Right lobe of liver (tissue), 6 donors: ENCODE results near the gene TAF11L6. TPM values are rescaled to one million over a fixed set of nuclear protein-coding genes. Genes with fewer than 3 reads are reported as not detected.
"Not testable (repeated sequence)": the region's sequence is repeated elsewhere in the genome, so short reads cannot be mapped to it uniquely, and the experiment has no call there.

ENCODE experiments used
- ATAC-seq, 4 donors: fragments of 200-7000 bp; cut with Tn5 transposase; one replicate each; pipeline ENCODE4 v1.9.1; 2020; ENCODE audit warnings: mild to moderate bottlenecking in 4 of 4, moderate library complexity in 4 of 4
- DNase-seq, 3 donors: peaks; one replicate each; pipeline ENCODE4 v3.0.0-alpha.2; 2020
- H3K27ac ChIP-seq, 3 donors: fragments of 200-600 bp; one replicate each; pipeline ENCODE4 v1.8.0; 2022
- H3K27me3 ChIP-seq, 2 donors: fragments of 200-600 bp; one replicate each; pipeline ENCODE4 v1.8.0; 2022
- H3K36me3 ChIP-seq, 4 donors: fragments of 200-600 bp; sonication (generic) in 1 of 4; one replicate each; pipeline versions ENCODE4 v1.5.1 to v1.8.0; 2017 to 2022; ENCODE audit warnings: control low read depth in 1 of 4
- H3K4me1 ChIP-seq, 4 donors: fragments of 200-600 bp; sonication (generic) in 1 of 4; one replicate each; pipeline versions ENCODE4 v1.5.1 to v1.8.0; 2017 to 2022; ENCODE audit warnings: control low read depth in 1 of 4
- H3K4me3 ChIP-seq, 3 donors: fragments of 200-600 bp; one replicate each; pipeline ENCODE4 v1.8.0; 2022
- H3K9me3 ChIP-seq, 4 donors: fragments of 200-600 bp; sonication (generic) in 1 of 4; one replicate each; pipeline versions ENCODE4 v1.5.1 to v1.8.0; 2017 to 2022; ENCODE audit warnings: control low read depth in 1 of 4
- POLR2A ChIP-seq: fragments of 450-650 bp; IDR thresholded peaks from one replicate; pipeline ENCODE4 v1.6.1; 2017; ENCODE audit warnings: antibody characterized with exemption, mild to moderate bottlenecking
- WGBS: methylation state at CpG from one replicate; pipeline ENCODE4 v1.1.6; 2018; ENCODE audit warnings: low coverage, low lambda C conversion rate; ENCODE audit not compliant: insufficient coverage; ENCODE audit errors: missing lambda C conversion rate; 5-methylcytosine and 5-hydroxymethylcytosine counted together
- intact Hi-C, 2 donors: fragments of 100-400 bp; cut with DNase I; formaldehyde crosslinking; loops; one replicate each; pipeline versions ENCODE4 v1.11.2 to v1.14.1; 2022
- total RNA-seq, 6 experiments: library from RNA; depleted of rRNA in 2 of 6; stranded (reverse); fragments of >200 nt in 2 of 6; fragmentation: NEBNext Ultra II Directional in 3 of 6; extraction: Animal tissue kit (Norgen Biotek cat#: 25700) in 3 of 6; gene quantifications; one replicate each; pipeline versions ENCODE4 v1.1.0 to v1.2.4, GENCODE V29; 2016 to 2023
- TF ChIP-seq, protein P1 (sequence below), 4 donors: fragments of 200-600 bp in 3 of 4; fragments of 450-650 bp in 1 of 4; IDR thresholded peaks; one replicate each; pipeline versions ENCODE4 v1.5.1 to v1.8.0; 2016 to 2022; ENCODE audit warnings: antibody characterized with exemption in 4 of 4, mild to moderate bottlenecking in 2 of 4
- donor health status: DM: no; HTN: yes; CAD: no.
- donor health status: DM: no; HTN: no; CAD: no.
- donor health status: DM: no; HTN: no; CAD: no.
- donor health status: DM: no; HTN: yes; CAD: no.
- donor health status: DM: no; HTN: yes; CAD: no.

TAF11L6 gene
- total RNA-seq, 6 experiments from 2014 or later, result not detected

DNA sequence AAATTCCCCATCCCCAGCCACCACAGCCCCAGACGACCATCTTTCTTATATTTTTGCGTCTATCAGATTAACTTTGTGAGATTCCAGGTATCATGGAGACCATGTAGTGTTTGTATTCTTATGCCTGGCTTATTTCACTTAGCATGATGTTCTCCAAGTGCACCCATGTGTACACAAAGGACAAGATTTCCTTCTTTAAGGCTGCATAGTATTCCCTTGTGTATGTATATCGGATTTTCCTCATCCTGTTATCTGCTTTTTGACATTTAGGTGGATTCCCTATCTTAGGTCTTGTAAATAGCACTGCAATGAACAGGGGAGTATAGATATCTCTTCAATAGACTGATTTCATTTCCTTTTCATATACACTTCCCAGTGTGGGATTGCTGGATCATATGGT is 35.7 kb upstream of the TAF11L6 start:
- Histone ChIP-seq H3K4me3 (no peak overlapping the region), H3K9me3 (no peaks in the 10 kb centered on the region), H3K36me3 (no peaks in the 10 kb centered on the region), H3K27me3 (no peaks in the 10 kb centered on the region), H3K4me1 (no peaks in the 10 kb centered on the region), H3K27ac (no peak overlapping the region)
- TF ChIP-seq POLR2A, result no peak
- TF ChIP-seq, protein P1, sequence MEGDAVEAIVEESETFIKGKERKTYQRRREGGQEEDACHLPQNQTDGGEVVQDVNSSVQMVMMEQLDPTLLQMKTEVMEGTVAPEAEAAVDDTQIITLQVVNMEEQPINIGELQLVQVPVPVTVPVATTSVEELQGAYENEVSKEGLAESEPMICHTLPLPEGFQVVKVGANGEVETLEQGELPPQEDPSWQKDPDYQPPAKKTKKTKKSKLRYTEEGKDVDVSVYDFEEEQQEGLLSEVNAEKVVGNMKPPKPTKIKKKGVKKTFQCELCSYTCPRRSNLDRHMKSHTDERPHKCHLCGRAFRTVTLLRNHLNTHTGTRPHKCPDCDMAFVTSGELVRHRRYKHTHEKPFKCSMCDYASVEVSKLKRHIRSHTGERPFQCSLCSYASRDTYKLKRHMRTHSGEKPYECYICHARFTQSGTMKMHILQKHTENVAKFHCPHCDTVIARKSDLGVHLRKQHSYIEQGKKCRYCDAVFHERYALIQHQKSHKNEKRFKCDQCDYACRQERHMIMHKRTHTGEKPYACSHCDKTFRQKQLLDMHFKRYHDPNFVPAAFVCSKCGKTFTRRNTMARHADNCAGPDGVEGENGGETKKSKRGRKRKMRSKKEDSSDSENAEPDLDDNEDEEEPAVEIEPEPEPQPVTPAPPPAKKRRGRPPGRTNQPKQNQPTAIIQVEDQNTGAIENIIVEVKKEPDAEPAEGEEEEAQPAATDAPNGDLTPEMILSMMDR (IDR thresholded peaks at IDR 0.05), result no peak
- intact Hi-C loops, result no loop called here
- WGBS, result 65% methylated on average over 3 of the region's 3 CpGs
- ATAC-seq, result no peak
- no peak for DNase-seq

GRCh38 chr5:17497446-17497845 is 31.0 kb upstream of the TAF11L6 start:
- WGBS, result 28% methylated on average over 3 of the region's 4 CpGs
- Histone ChIP-seq H3K36me3 (no peaks in the 10 kb centered on the region), H3K4me3 (no peak overlapping the region), H3K27ac (no peak overlapping the region), H3K27me3 (no peaks in the 10 kb centered on the region), H3K9me3 (no peaks in the 10 kb centered on the region), H3K4me1 (no peaks in the 10 kb centered on the region)
- no peak for DNase-seq
- intact Hi-C loops, result no loop called here
- TF ChIP-seq POLR2A, result no peak
- TF ChIP-seq, protein P1 (IDR thresholded peaks at IDR 0.05), result no peak
- no peak for ATAC-seq

DNA sequence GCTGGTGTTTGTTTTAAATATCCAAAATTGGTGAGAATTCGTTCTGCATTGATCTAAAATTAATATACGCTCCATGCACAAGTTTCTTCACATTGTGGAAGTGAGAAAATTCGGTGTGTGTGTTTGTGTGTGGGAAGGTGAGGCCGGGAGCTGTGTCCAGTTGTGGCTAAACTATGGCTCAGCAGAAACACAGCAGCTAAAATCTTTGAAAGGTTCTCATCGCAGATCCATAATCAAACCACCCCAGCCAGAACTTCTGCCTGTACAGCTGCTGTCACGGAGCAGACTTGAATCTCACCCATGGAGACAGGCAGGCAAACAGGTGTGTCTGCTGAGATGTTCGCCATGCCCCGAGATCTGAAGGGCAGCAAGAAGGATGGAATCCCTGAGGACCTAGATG is 30.5 kb upstream of the TAF11L6 start, which contains the start of gene TAF11L2:
Gene TAF11L2 (plus strand): TSS at position 301 of the 400 bp plus-strand sequence.
- ATAC-seq, H3K36me3 ChIP-seq, H3K27me3 ChIP-seq, H3K4me3 ChIP-seq, H3K9me3 ChIP-seq, DNase-seq, H3K4me1 ChIP-seq, H3K27ac ChIP-seq, intact Hi-C loops: not testable (repeated sequence)
- WGBS, result 64% methylated on average over 8 of the region's 8 CpGs

DNA sequence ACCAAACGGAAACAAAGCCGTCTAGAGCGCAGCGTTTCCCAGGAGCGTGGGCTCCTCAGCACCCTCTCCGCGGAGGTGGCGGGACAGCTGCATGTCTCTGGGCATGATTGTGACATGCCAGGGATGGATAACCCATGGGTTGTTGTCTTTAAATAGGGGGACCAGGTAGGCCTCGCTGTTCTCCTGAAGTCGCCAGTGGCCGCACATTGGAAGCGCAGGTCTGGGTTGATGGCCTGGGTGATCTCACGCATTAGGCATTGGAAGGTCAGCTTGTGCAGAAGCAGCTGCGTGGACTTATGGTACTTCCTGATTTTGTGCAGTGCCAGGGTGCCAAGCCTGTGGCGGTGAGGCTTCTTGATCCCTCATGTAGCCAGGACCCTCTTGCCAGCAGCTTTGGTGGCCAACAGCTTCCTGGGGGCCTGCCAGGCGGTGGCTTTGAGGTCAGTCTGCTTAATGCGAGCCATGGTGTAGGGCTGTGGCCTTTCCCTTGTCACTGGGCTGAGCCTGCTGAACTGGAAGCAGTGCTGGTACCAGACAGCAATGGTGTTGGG is 16.6 kb upstream of the TAF11L6 start:
- Histone ChIP-seq H3K4me3 (no peak overlapping the region), H3K36me3 (no peaks in the 10 kb centered on the region), H3K27me3 (no peaks in the 10 kb centered on the region), H3K4me1 (no peaks in the 10 kb centered on the region), H3K9me3 (no peaks in the 10 kb centered on the region), H3K27ac (no peak overlapping the region)
- 84% methylated on average over 6 of the region's 17 CpGs for WGBS
- DNase-seq (no peak), ATAC-seq (peak in 2 of 4 donors; percentile 19 to 35)
- intact Hi-C loops, result no loop called here
- TF ChIP-seq, protein P1 (IDR thresholded peaks at IDR 0.05), result no peak
- TF ChIP-seq POLR2A, result no peak

- ATAC-seq, H3K9me3 ChIP-seq, H3K36me3 ChIP-seq, intact Hi-C loops, H3K27ac ChIP-seq, H3K4me3 ChIP-seq, H3K27me3 ChIP-seq, H3K4me1 ChIP-seq: not testable (repeated sequence)
- 65% methylated on average over 11 of the region's 12 CpGs for WGBS
- peak in 1 of 3 donors; percentile 30 for DNase-seq
Observed at GRCh38 chr5:17517526-17517925, 10.9 kb upstream of the TAF11L6 start.

- H3K4me3 ChIP-seq, H3K9me3 ChIP-seq, H3K36me3 ChIP-seq, ATAC-seq, H3K27ac ChIP-seq, intact Hi-C loops, H3K4me1 ChIP-seq, DNase-seq, H3K27me3 ChIP-seq: not testable (repeated sequence)
- no CpG with 5 or more reads among the region's 15 CpGs for WGBS
Observed at GRCh38 chr5:17518067-17518466, 10.4 kb upstream of the TAF11L6 start, which contains the start of gene TAF11L3. TSS of gene TAF11L3 (plus strand) at chr5:17518367.

GRCh38 chr5:17519508-17519907 is 9.0 kb upstream of the TAF11L6 start:
- H3K27ac ChIP-seq, DNase-seq, H3K27me3 ChIP-seq, H3K4me3 ChIP-seq, ATAC-seq, H3K36me3 ChIP-seq, intact Hi-C loops, H3K9me3 ChIP-seq, H3K4me1 ChIP-seq: not testable (repeated sequence)
- 71% methylated on average over 9 of the region's 14 CpGs for WGBS

- H3K36me3 ChIP-seq, ATAC-seq, intact Hi-C loops, H3K27me3 ChIP-seq, H3K4me3 ChIP-seq, H3K9me3 ChIP-seq, DNase-seq, H3K27ac ChIP-seq, H3K4me1 ChIP-seq: not testable (repeated sequence)
- no CpG with 5 or more reads among the region's 15 CpGs for WGBS
Observed at GRCh38 chr5:17521501-17521900, 7.0 kb upstream of the TAF11L6 start, which contains the start of gene TAF11L4. TSS of gene TAF11L4 (plus strand) at chr5:17521801.

- H3K9me3 ChIP-seq, ATAC-seq, H3K27ac ChIP-seq, H3K4me1 ChIP-seq, H3K27me3 ChIP-seq, DNase-seq, intact Hi-C loops, H3K36me3 ChIP-seq, H3K4me3 ChIP-seq: not testable (repeated sequence)
- no CpG with 5 or more reads among the region's 15 CpGs for WGBS
Observed at GRCh38 chr5:17524935-17525334, 3.5 kb upstream of the TAF11L6 start, which contains the start of gene TAF11L5. TSS of gene TAF11L5 (plus strand) at chr5:17525235.
